Keratinocyte (primary cell): ENCODE measurements around the gene NAV3. TPM values are rescaled to one million over a fixed set of nuclear protein-coding genes. Genes with fewer than 3 reads are reported as not detected.

Experiments
- DNase-seq: peaks from one replicate; pipeline ENCODE4 v3.0.0-alpha.2; 2011; ENCODE audit warnings: low read depth, missing footprints, low spot score
- FAIRE-seq: peaks from 2 replicates; lab custom pipeline; 2011; peaks lifted over from hg19 to GRCh38; lab: Jason Lieb, UNC
- H2AFZ ChIP-seq: 2 replicates; pipeline ENCODE4 v1.6.0; 2012; ENCODE audit warnings: low read length, control low read depth, inconsistent platforms; ENCODE audit not compliant: control insufficient read depth
- H3K27ac ChIP-seq: 2 replicates; pipeline ENCODE4 v1.5.1; 2011; ENCODE audit warnings: low read length; ENCODE audit not compliant: control insufficient read depth, insufficient read depth
- H3K27me3 ChIP-seq: 3 replicates; pipeline ENCODE4 v1.6.0; 2011; ENCODE audit warnings: low read length; ENCODE audit not compliant: control insufficient read depth, insufficient read depth; ENCODE audit errors: extremely low read depth
- H3K36me3 ChIP-seq, 2 experiments: 2 replicates in 1 of 2; 3 replicates in 1 of 2; pipeline ENCODE4 v1.5.1; 2011; ENCODE audit warnings: low read length in 2 of 2, mild to moderate bottlenecking in 1 of 2; ENCODE audit not compliant: control insufficient read depth in 2 of 2, insufficient read depth in 2 of 2; ENCODE audit errors: extremely low read depth in 1 of 2
- H3K4me1 ChIP-seq: 3 replicates; pipeline ENCODE4 v1.5.1; 2011; ENCODE audit warnings: low read length; ENCODE audit not compliant: control insufficient read depth, insufficient read depth; ENCODE audit errors: extremely low read depth
- H3K4me2 ChIP-seq: 3 replicates; pipeline ENCODE4 v1.6.0; 2011; ENCODE audit warnings: low read depth, low read length; ENCODE audit not compliant: control insufficient read depth, insufficient read depth; ENCODE audit errors: extremely low read depth
- H3K4me3 ChIP-seq, 3 experiments: fragments of 200-600 bp in 1 of 3; sonication (generic) in 1 of 3; 2 replicates in 2 of 3; 3 replicates in 1 of 3; pipeline ENCODE4 v1.5.1; 2011 to 2016; ENCODE audit warnings: low read length in 3 of 3, mild to moderate bottlenecking in 3 of 3, control low read depth in 2 of 3, inconsistent platforms in 1 of 3, low read depth in 1 of 3, mixed read lengths in 1 of 3, mixed run types in 1 of 3, moderate library complexity in 1 of 3; ENCODE audit not compliant: control insufficient read depth in 2 of 3, insufficient read depth in 2 of 3; ENCODE audit errors: extremely low read depth in 1 of 3
- H3K79me2 ChIP-seq: 2 replicates; pipeline ENCODE4 v1.6.0; 2012; ENCODE audit warnings: low read length; ENCODE audit not compliant: control insufficient read depth, insufficient read depth
- H3K9ac ChIP-seq: 3 replicates; pipeline ENCODE4 v1.6.0; 2011; ENCODE audit warnings: low read length; ENCODE audit not compliant: control insufficient read depth, insufficient read depth; ENCODE audit errors: extremely low read depth
- H3K9me1 ChIP-seq: 3 replicates; pipeline ENCODE4 v1.6.0; 2011; ENCODE audit warnings: low read length; ENCODE audit not compliant: control insufficient read depth, insufficient read depth; ENCODE audit errors: extremely low read depth
- H3K9me3 ChIP-seq: 2 replicates; pipeline ENCODE4 v1.5.1; 2012; ENCODE audit warnings: low read depth, low read length; ENCODE audit not compliant: control insufficient read depth
- H4K20me1 ChIP-seq: 3 replicates; pipeline ENCODE4 v1.6.0; 2011; ENCODE audit warnings: low read length; ENCODE audit not compliant: control insufficient read depth, insufficient read depth; ENCODE audit errors: extremely low read depth
- EZH2 ChIP-seq: IDR thresholded peaks from one replicate; pipeline ENCODE4 v1.6.1; 2012; ENCODE audit warnings: inconsistent platforms, mild to moderate bottlenecking, low read length, moderate library complexity
- dilution Hi-C: fragments of 300-500 bp; cut with MboI; formaldehyde crosslinking; loops from one replicate; pipeline ENCODE4 v1.7.0; 2020; ENCODE audit warnings: low sequenced_read_pairs; ENCODE audit not compliant: extremely low pct_ligation_motif_present
- polyA plus RNA-seq, 5 experiments: library from polyadenylated mRNA; depleted of rRNA in 3 of 5; stranded (reverse) in 3 of 5; stranded (forward) in 1 of 5; unstranded in 1 of 5; fragments of >200 nt; gene quantifications; 1 replicate in 1 of 5; 2 replicates in 3 of 5; 3 replicates in 1 of 5; pipeline versions ENCODE4 v1.2.1 to v1.2.3, GENCODE V29; 2011 to 2012; ENCODE audit warnings: missing spikeins in 2 of 5, low read depth in 1 of 5, low replicate concordance in 1 of 5
- TF ChIP-seq, protein P1 (sequence below), 3 experiments: IDR thresholded peaks in 1 of 3; conservative IDR thresholded peaks in 1 of 3; optimal IDR thresholded peaks in 1 of 3; 2 replicates in 2 of 3; 3 replicates in 1 of 3; pipeline versions ENCODE3 to v1.5.1; 2011; ENCODE audit warnings: low read length in 3 of 3, mild to moderate bottlenecking in 3 of 3, moderate library complexity in 2 of 3, control low read depth in 1 of 3, inconsistent platforms in 1 of 3; ENCODE audit not compliant: insufficient read depth in 2 of 3; ENCODE audit errors: extremely low read depth in 1 of 3

NAV3 gene
- polyA plus RNA-seq, 1 donor (not counting 4 experiments of a cell fraction or from before 2014, with no cell fraction given) = 22.6 TPM

DNA sequence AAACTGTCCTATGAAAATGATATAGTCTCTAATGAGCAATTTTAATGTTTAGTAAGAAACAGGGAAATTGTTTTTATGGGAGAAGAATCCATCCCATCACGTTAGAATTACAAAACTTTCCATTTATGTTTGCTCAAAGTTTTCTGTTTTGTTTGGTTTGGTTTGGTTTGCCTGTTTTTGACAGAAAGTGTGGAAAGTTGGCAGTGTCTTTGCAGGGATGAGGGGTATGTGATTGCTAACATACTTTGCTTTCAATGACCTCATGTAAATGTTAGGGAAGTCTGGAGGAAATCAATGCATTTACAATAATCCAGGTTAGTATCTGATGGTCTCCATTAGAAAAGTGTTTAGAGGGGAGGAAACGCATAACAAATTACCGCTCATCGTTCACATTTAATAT, 12.3 kb upstream of the NAV3 start:
- dilution Hi-C loops = no loop called here

DNA sequence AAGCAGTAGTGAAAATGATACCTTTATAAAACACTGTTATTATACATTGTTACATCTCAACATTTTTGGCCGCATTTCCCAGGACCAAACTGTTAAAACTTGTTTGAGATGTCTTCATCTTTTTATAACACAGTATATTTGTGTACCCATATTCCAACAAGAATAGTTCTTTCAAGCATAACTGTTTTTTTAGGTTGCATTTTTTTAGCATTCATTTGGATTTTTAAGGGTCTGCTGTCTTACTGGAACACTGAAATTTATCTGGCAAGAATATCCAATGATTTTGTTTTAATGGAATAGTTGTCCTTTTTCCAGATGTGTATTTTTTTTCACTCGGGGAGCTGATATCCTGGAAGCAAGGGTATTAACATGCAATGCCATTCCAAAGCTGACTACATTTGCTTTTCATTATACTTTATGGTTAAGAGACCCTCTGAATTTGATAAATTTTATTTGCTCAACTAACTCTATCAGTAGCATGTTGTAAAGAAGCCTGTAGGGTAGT, 8.9 kb upstream of the NAV3 start:
- Histone ChIP-seq H3K9me1 (no peaks in the 10 kb centered on the region), H3K9me3 (no peaks in the 10 kb centered on the region), H3K27me3 (no peaks in the 10 kb centered on the region), H4K20me1 (no peaks in the 10 kb centered on the region), H3K27ac (no peak overlapping the region), H2AFZ (no peak overlapping the region), H3K4me1 (no peaks in the 10 kb centered on the region), H3K9ac (no peak overlapping the region), H3K4me3 (no peak overlapping the region), H3K4me2 (no peak overlapping the region), H3K36me3 (no peaks in the 10 kb centered on the region), H3K79me2 (no peaks in the 10 kb centered on the region)
- dilution Hi-C loops = no loop called here
- no peak for FAIRE-seq
- no peak for DNase-seq
- no peak for TF ChIP-seq EZH2
- TF ChIP-seq, protein P1, sequence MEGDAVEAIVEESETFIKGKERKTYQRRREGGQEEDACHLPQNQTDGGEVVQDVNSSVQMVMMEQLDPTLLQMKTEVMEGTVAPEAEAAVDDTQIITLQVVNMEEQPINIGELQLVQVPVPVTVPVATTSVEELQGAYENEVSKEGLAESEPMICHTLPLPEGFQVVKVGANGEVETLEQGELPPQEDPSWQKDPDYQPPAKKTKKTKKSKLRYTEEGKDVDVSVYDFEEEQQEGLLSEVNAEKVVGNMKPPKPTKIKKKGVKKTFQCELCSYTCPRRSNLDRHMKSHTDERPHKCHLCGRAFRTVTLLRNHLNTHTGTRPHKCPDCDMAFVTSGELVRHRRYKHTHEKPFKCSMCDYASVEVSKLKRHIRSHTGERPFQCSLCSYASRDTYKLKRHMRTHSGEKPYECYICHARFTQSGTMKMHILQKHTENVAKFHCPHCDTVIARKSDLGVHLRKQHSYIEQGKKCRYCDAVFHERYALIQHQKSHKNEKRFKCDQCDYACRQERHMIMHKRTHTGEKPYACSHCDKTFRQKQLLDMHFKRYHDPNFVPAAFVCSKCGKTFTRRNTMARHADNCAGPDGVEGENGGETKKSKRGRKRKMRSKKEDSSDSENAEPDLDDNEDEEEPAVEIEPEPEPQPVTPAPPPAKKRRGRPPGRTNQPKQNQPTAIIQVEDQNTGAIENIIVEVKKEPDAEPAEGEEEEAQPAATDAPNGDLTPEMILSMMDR (optimal IDR thresholded peaks at IDR 0.05 in 1 of 3, IDR thresholded peaks at IDR 0.05 in 1 of 3, conservative IDR thresholded peaks at IDR 0.05 in 1 of 3; ENCODE audit: extremely low read depth in 1 of 3, insufficient read depth in 2 of 3, low read length in 3 of 3) = no peak

More for the DNA sequence above, 12.3 kb upstream of the NAV3 start:
- H3K4me1 ChIP-seq = no peaks in the 10 kb centered on the region
- no peak for DNase-seq
- no peak overlapping the region for H3K4me2 ChIP-seq
- no peaks in the 10 kb centered on the region for H3K9me1 ChIP-seq
- H3K9me3 ChIP-seq = no peaks in the 10 kb centered on the region
- FAIRE-seq = no peak
- H3K36me3 ChIP-seq = no peaks in the 10 kb centered on the region
- no peak for TF ChIP-seq EZH2
- TF ChIP-seq, protein P1 (optimal IDR thresholded peaks at IDR 0.05 in 1 of 3, IDR thresholded peaks at IDR 0.05 in 1 of 3, conservative IDR thresholded peaks at IDR 0.05 in 1 of 3; ENCODE audit: extremely low read depth in 1 of 3, insufficient read depth in 2 of 3, low read length in 3 of 3) = no peak
- H3K4me3 ChIP-seq = no peak overlapping the region
- H3K9ac ChIP-seq = no peak overlapping the region
- no peak overlapping the region for H3K27ac ChIP-seq
- H3K27me3 ChIP-seq = no peaks in the 10 kb centered on the region
- H3K79me2 ChIP-seq = no peaks in the 10 kb centered on the region
- H2AFZ ChIP-seq = no peak overlapping the region
- no peaks in the 10 kb centered on the region for H4K20me1 ChIP-seq
